IMR-90 (cell line): Measurements from ENCODE around the gene CACNB2. TPM values are rescaled to one million over a fixed set of nuclear protein-coding genes. Genes with fewer than 3 reads are reported as not detected.

Experiments used
- ATAC-seq: fragments of 200-7000 bp; cut with Tn5 transposase; 2 replicates; pipeline ENCODE4 v1.9.1; 2020; ENCODE audit warnings: low read depth, mild to moderate bottlenecking, moderate library complexity
- BruUV-seq: library from RNA; stranded (reverse); fragments of 400-500 nt; replicated peaks from 2 replicates; lab custom pipeline; 2021; lab: Mats Ljungman, UMichigan
- CTCF ChIA-PET: fragments of 300-600 bp; formaldehyde crosslinking; extraction: SDS; loops from one replicate; lab custom pipeline; 2021; ENCODE audit warnings: antibody characterized with exemption; lab: Yijun Ruan, JAX
- POLR2A ChIA-PET: fragments of 300-600 bp; sonication (Branson Sonifier 250); formaldehyde crosslinking; loops from one replicate; lab custom pipeline; 2022; ENCODE audit warnings: antibody characterized with exemption; ENCODE audit not compliant: unreplicated experiment; lab: Charles Lee
- DNase-seq: peaks from one replicate; pipeline ENCODE4 v3.0.0; 2013
- H2AFZ ChIP-seq: replicated peaks from 2 replicates; pipeline ENCODE3; 2013; ENCODE audit warnings: low read length, mild to moderate bottlenecking; ENCODE audit not compliant: poor library complexity
- H2AK5ac ChIP-seq: 2 replicates; pipeline ENCODE4 v1.6.1; 2013; ENCODE audit warnings: low read depth, low read length, inconsistent platforms
- H2AK9ac ChIP-seq: replicated peaks from 2 replicates; pipeline ENCODE3; 2013; ENCODE audit warnings: mild to moderate bottlenecking, low read depth, low read length, moderate library complexity; ENCODE audit not compliant: poor library complexity
- H2BK120ac ChIP-seq: 2 replicates; pipeline ENCODE4 v1.6.1; 2013; ENCODE audit warnings: low read depth, low read length, inconsistent platforms
- H2BK15ac ChIP-seq: 3 replicates; pipeline ENCODE4 v1.6.1; 2013; ENCODE audit warnings: low read depth, low read length, inconsistent platforms
- H2BK20ac ChIP-seq: 2 replicates; pipeline ENCODE4 v1.6.1; 2013; ENCODE audit warnings: low read depth, mild to moderate bottlenecking, inconsistent platforms, low read length, moderate library complexity
- H2BK5ac ChIP-seq: 2 replicates; pipeline ENCODE4 v1.6.1; 2013; ENCODE audit warnings: mild to moderate bottlenecking, low read depth, low read length, inconsistent platforms; ENCODE audit not compliant: poor library complexity, severe bottlenecking
- H3K14ac ChIP-seq: replicated peaks from 2 replicates; pipeline ENCODE4 v1.6.1; 2013; ENCODE audit warnings: low read depth, low read length, inconsistent platforms
- H3K18ac ChIP-seq: 2 replicates; pipeline ENCODE4 v1.6.1; 2013; ENCODE audit warnings: low read depth, low read length, control low read depth
- H3K23ac ChIP-seq: 2 replicates; pipeline ENCODE4 v1.6.1; 2013; ENCODE audit warnings: low read depth, low read length, inconsistent platforms
- H3K27ac ChIP-seq: 2 replicates; pipeline ENCODE4 v1.5.1; 2013; ENCODE audit warnings: mild to moderate bottlenecking, control low read depth, low read length; ENCODE audit not compliant: insufficient read depth
- H3K27me3 ChIP-seq: 2 replicates; pipeline ENCODE4 v1.6.1; 2013; ENCODE audit warnings: low read length; ENCODE audit not compliant: control insufficient read depth, insufficient read depth
- H3K36me3 ChIP-seq: 2 replicates; pipeline ENCODE4 v1.6.1; 2013; ENCODE audit warnings: low read length, mixed read lengths; ENCODE audit not compliant: control insufficient read depth, insufficient read depth
- H3K4ac ChIP-seq: 2 replicates; pipeline ENCODE4 v1.6.1; 2013; ENCODE audit warnings: low read depth, low read length, inconsistent platforms
- H3K4me1 ChIP-seq: 2 replicates; pipeline ENCODE4 v1.6.1; 2013; ENCODE audit warnings: low read length, mixed read lengths; ENCODE audit not compliant: control insufficient read depth, insufficient read depth
- H3K4me2 ChIP-seq: 2 replicates; pipeline ENCODE4 v1.6.1; 2013; ENCODE audit warnings: low read depth, mild to moderate bottlenecking, control low read depth, low read length, moderate library complexity
- H3K4me3 ChIP-seq: 2 replicates; pipeline ENCODE4 v1.5.1; 2013; ENCODE audit warnings: low read depth, mild to moderate bottlenecking, control low read depth, low read length, moderate library complexity; ENCODE audit not compliant: insufficient read depth
- H3K56ac ChIP-seq: 2 replicates; pipeline ENCODE4 v1.6.1; 2013; ENCODE audit warnings: low read length, inconsistent platforms; ENCODE audit not compliant: insufficient read depth; ENCODE audit errors: extremely low read depth
- H3K79me1 ChIP-seq, 2 experiments: 2 replicates each; pipeline ENCODE4 v1.6.1; 2013; ENCODE audit warnings: low read length in 2 of 2, inconsistent platforms in 1 of 2, low read depth in 1 of 2
- H3K9ac ChIP-seq: 2 replicates; pipeline ENCODE4 v1.6.1; 2013; ENCODE audit warnings: low read depth, low read length, control low read depth
- H3K9me1 ChIP-seq: 2 replicates; pipeline ENCODE4 v1.6.1; 2013; ENCODE audit warnings: low read length, inconsistent platforms; ENCODE audit not compliant: insufficient read depth
- H3K9me3 ChIP-seq: 2 replicates; pipeline ENCODE4 v1.6.1; 2013; ENCODE audit warnings: low read length; ENCODE audit not compliant: control insufficient read depth, insufficient read depth
- H4K20me1 ChIP-seq: 2 replicates; pipeline ENCODE4 v1.6.1; 2013; ENCODE audit warnings: low read length, inconsistent platforms; ENCODE audit not compliant: insufficient read depth
- H4K5ac ChIP-seq: 2 replicates; pipeline ENCODE4 v1.6.1; 2013; ENCODE audit warnings: mild to moderate bottlenecking, low read depth, low read length, control low read depth
- H4K8ac ChIP-seq, 2 experiments: 2 replicates each; pipeline ENCODE4 v1.6.1; 2013; ENCODE audit warnings: low read depth in 2 of 2, low read length in 2 of 2, control low read depth in 1 of 2, inconsistent platforms in 1 of 2
- H4K91ac ChIP-seq: 2 replicates; pipeline ENCODE4 v1.6.1; 2013; ENCODE audit warnings: low read depth, low read length, inconsistent platforms; ENCODE audit not compliant: insufficient read depth
- BHLHE40 ChIP-seq: fragments of 150-350 bp; IDR thresholded peaks from 2 replicates; pipeline ENCODE4 v1.6.1; 2016; ENCODE audit warnings: mild to moderate bottlenecking, low read depth, low read length
- CEBPB ChIP-seq: IDR thresholded peaks from 2 replicates; pipeline ENCODE4 v1.6.1; 2012; ENCODE audit warnings: low read depth, low read length, improper control_type of control experiment
- CHD1 ChIP-seq: IDR thresholded peaks from 2 replicates; pipeline ENCODE4 v1.6.1; 2012; ENCODE audit warnings: low read depth, low read length, improper control_type of control experiment
- CTCF ChIP-seq: conservative IDR thresholded peaks from 2 replicates; pipeline ENCODE4 v1.5.1; 2012; ENCODE audit warnings: mild to moderate bottlenecking, low read depth, low read length, improper control_type of control experiment
- ELK1 ChIP-seq: fragments of 150-350 bp; IDR thresholded peaks from 2 replicates; pipeline ENCODE4 v1.6.1; 2016; ENCODE audit warnings: low read depth, mild to moderate bottlenecking, low read length, moderate library complexity, borderline replicate concordance
- FOS ChIP-seq: fragments of 150-350 bp; IDR thresholded peaks from 2 replicates; pipeline ENCODE4 v1.6.1; 2016; ENCODE audit warnings: low read depth, low read length
- MAFK ChIP-seq: IDR thresholded peaks from 2 replicates; pipeline ENCODE4 v1.6.1; 2012; ENCODE audit warnings: low read depth, low read length, improper control_type of control experiment
- MAZ ChIP-seq: IDR thresholded peaks from 2 replicates; pipeline ENCODE4 v1.6.1; 2012; ENCODE audit warnings: low read depth, mild to moderate bottlenecking, low read length, improper control_type of control experiment, moderate library complexity, borderline replicate concordance
- MXI1 ChIP-seq: IDR thresholded peaks from 2 replicates; pipeline ENCODE4 v1.6.1; 2012; ENCODE audit warnings: low read depth, mild to moderate bottlenecking, low read length, moderate library complexity, borderline replicate concordance
- NFE2L2 ChIP-seq: fragments of 150-350 bp; IDR thresholded peaks from 2 replicates; pipeline ENCODE4 v1.6.1; 2016; ENCODE audit warnings: low read depth, mild to moderate bottlenecking, low read length
- POLR2A ChIP-seq: IDR thresholded peaks from 2 replicates; pipeline ENCODE4 v1.6.1; 2012; ENCODE audit warnings: mild to moderate bottlenecking, low read depth, low read length
- RAD21 ChIP-seq: IDR thresholded peaks from 2 replicates; pipeline ENCODE4 v1.6.1; 2012; ENCODE audit warnings: low read length, improper control_type of control experiment
- RCOR1 ChIP-seq: IDR thresholded peaks from 2 replicates; pipeline ENCODE4 v1.6.1; 2012; ENCODE audit warnings: mild to moderate bottlenecking, low read length, improper control_type of control experiment; ENCODE audit not compliant: insufficient replicate concordance
- RFX5 ChIP-seq: IDR thresholded peaks from 2 replicates; pipeline ENCODE4 v1.8.0; 2012; ENCODE audit warnings: low read depth, mild to moderate bottlenecking, low read length, moderate library complexity
- SMC3 ChIP-seq: fragments of 150-350 bp; IDR thresholded peaks from 2 replicates; pipeline ENCODE4 v1.6.1; 2016; ENCODE audit warnings: low read depth, mild to moderate bottlenecking, antibody characterized with exemption, low read length, moderate library complexity
- WGBS, 2 experiments: methylation state at CpG; one replicate each; pipeline versions ENCODE4 v1.1.5 to v1.1.7; 2013; ENCODE audit warnings: missing lambda C conversion rate in 2 of 2; ENCODE audit not compliant: insufficient read length in 1 of 2; ENCODE audit errors: extremely low coverage in 2 of 2; 5-methylcytosine and 5-hydroxymethylcytosine counted together
- dilution Hi-C: fragments of 300-500 bp; cut with HindIII; formaldehyde crosslinking; loops from one replicate; pipeline ENCODE4 v1.14.3; 2018; ENCODE audit warnings: low sequenced_read_pairs; ENCODE audit not compliant: unreplicated experiment
- in situ Hi-C: fragments of 300-500 bp; cut with MboI; formaldehyde crosslinking; loops from 3 replicates; pipeline ENCODE4 v1.14.3; 2019; ENCODE audit warnings: low sequenced_read_pairs, inconsistent platforms, mixed read lengths
- intact Hi-C: fragments of 100-400 bp; cut with micrococcal nuclease; formaldehyde crosslinking; loops from 2 replicates; pipeline ENCODE4 v1.10.0; 2022
- polyA plus RNA-seq, 3 experiments: library from polyadenylated mRNA; depleted of rRNA; stranded (reverse); fragments of >200 nt; gene quantifications; 2 replicates each; pipeline ENCODE4 v1.2.3, GENCODE V29; 2012; ENCODE audit warnings: low replicate concordance in 1 of 3
- total RNA-seq: library from RNA; depleted of rRNA; stranded (reverse); fragments of >200 nt; gene quantifications from 2 replicates; pipeline ENCODE4 v1.2.3, GENCODE V29; 2012

Gene CACNB2
- total and polyA plus RNA-seq, 2 of the 4 experiments (the other 2 are of a cell fraction) = 0.36 TPM

GRCh38 chr10:18144396-18144795, 4.2 kb downstream of the CACNB2 start:
- H3K27ac ChIP-seq = no peak overlapping the region
- H4K20me1 ChIP-seq = no peaks in the 10 kb centered on the region
- H2BK20ac ChIP-seq = no peak overlapping the region
- dilution Hi-C loops = no loop called here
- TF ChIP-seq CHD1 (no peak), FOS (no peak), MXI1 (no peak), CTCF (no peak), SMC3 (no peak), RCOR1 (no peak), CEBPB (no peak), RFX5 (no peak), BHLHE40 (no peak), MAZ (no peak), RAD21 (no peak), POLR2A (no peak), ELK1 (no peak), NFE2L2 (no peak), MAFK (no peak)
- no peak overlapping the region for H2BK120ac ChIP-seq
- H3K18ac ChIP-seq = no peak overlapping the region
- no peak for DNase-seq
- no peak overlapping the region for H3K9ac ChIP-seq
- no peaks in the 10 kb centered on the region for H3K36me3 ChIP-seq
- CTCF ChIA-PET = no interaction called here
- H4K5ac ChIP-seq = no peak overlapping the region
- H3K14ac ChIP-seq = no peak overlapping the region
- no peak overlapping the region for H3K4me2 ChIP-seq
- H2BK5ac ChIP-seq = no peak overlapping the region
- no peak overlapping the region for H2AK5ac ChIP-seq
- H2AFZ ChIP-seq = no peak overlapping the region
- intact Hi-C loops = loop anchor here (5.0 kb wide), 1 partner anchor 68 kb away; no protein-coding TSS in a partner anchor
- POLR2A ChIA-PET = no interaction called here
- no peak overlapping the region for H2AK9ac ChIP-seq
- peaks cover 44% of the 10 kb centered on the region for H3K27me3 ChIP-seq
- H3K56ac ChIP-seq = no peak overlapping the region
- peaks cover 2% of the 10 kb centered on the region; the same call in 1 of the 2 replicates for H3K4me1 ChIP-seq
- no peak overlapping the region for H3K4me3 ChIP-seq
- H3K9me1 ChIP-seq = no peaks in the 10 kb centered on the region
- in situ Hi-C loops = no loop called here
- H3K9me3 ChIP-seq = no peaks in the 10 kb centered on the region
- BruUV-seq = no TSS peak
- no peak overlapping the region for H2BK15ac ChIP-seq
- no CpG with 5 or more reads among the region's 1 CpG for WGBS, 2 experiments
- ATAC-seq = no peak
- no peaks in the 10 kb centered on the region for H3K79me1 ChIP-seq
- no peak overlapping the region for H3K23ac ChIP-seq
- no peak overlapping the region for H3K4ac ChIP-seq
- no peak overlapping the region for H4K8ac ChIP-seq
- H4K91ac ChIP-seq = no peak overlapping the region
